Endothelial cell of umbilical vein (primary cell): ENCODE results near the gene NME7.

ENCODE experiments used
- EZH2 ChIP-seq: IDR thresholded peaks from 2 replicates; pipeline ENCODE4 v1.6.1; 2012; ENCODE audit warnings: borderline replicate concordance, low read depth, mild to moderate bottlenecking, moderate library complexity, low read length, inconsistent platforms; ENCODE audit not compliant: severe bottlenecking
- FOS ChIP-seq: IDR thresholded peaks from 2 replicates; pipeline ENCODE4 v1.6.1; 2011; ENCODE audit warnings: mild to moderate bottlenecking, low read length, moderate library complexity, borderline replicate concordance; ENCODE audit not compliant: insufficient read depth
- JUN ChIP-seq: IDR thresholded peaks from 2 replicates; pipeline ENCODE4 v1.6.1; 2011; ENCODE audit warnings: borderline replicate concordance, low read depth; ENCODE audit not compliant: insufficient read length, insufficient read depth
- POLR2AphosphoS5 ChIP-seq: IDR thresholded peaks from 2 replicates; pipeline ENCODE4 v1.6.1; 2012; ENCODE audit warnings: low read depth, mild to moderate bottlenecking, control low read depth, low read length, moderate library complexity; ENCODE audit not compliant: insufficient read depth
- TF ChIP-seq, protein P1 (sequence below), 2 donors: IDR thresholded peaks; 1 replicate in 1 of 2; 2 replicates in 1 of 2; pipeline ENCODE4 v1.5.1; 2011; ENCODE audit warnings: low read length in 2 of 2, mild to moderate bottlenecking in 2 of 2, moderate library complexity in 2 of 2, control low read depth in 1 of 2, inconsistent platforms in 1 of 2, low read depth in 1 of 2; ENCODE audit not compliant: insufficient read depth in 1 of 2; ENCODE audit errors: extremely low read depth in 1 of 2

DNA sequence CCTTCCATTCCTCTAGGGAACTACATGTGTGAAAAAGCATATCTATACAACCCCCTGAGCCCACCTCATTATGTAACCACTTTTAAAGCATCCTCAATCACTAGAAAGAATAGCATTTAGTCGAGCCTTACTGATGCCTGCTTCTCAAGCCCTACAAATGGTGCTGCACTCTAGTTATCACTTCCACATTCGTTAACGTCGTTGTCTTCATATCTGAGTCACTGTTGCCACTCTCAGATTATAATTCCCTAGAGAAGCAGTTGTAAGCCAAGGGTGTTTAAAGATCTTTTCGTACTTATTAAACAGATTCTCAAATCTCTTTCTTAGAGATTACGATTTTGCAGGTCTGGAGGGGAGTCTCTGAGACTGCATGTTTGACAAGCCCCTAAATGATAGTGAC lies 244.6 kb downstream of the NME7 start:
- no peak for TF ChIP-seq EZH2
- TF ChIP-seq JUN, result no peak
- TF ChIP-seq, protein P1, sequence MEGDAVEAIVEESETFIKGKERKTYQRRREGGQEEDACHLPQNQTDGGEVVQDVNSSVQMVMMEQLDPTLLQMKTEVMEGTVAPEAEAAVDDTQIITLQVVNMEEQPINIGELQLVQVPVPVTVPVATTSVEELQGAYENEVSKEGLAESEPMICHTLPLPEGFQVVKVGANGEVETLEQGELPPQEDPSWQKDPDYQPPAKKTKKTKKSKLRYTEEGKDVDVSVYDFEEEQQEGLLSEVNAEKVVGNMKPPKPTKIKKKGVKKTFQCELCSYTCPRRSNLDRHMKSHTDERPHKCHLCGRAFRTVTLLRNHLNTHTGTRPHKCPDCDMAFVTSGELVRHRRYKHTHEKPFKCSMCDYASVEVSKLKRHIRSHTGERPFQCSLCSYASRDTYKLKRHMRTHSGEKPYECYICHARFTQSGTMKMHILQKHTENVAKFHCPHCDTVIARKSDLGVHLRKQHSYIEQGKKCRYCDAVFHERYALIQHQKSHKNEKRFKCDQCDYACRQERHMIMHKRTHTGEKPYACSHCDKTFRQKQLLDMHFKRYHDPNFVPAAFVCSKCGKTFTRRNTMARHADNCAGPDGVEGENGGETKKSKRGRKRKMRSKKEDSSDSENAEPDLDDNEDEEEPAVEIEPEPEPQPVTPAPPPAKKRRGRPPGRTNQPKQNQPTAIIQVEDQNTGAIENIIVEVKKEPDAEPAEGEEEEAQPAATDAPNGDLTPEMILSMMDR (IDR thresholded peaks at IDR 0.05; ENCODE audit: extremely low read depth in 1 of 2, insufficient read depth in 1 of 2, low read depth in 1 of 2, low read length in 2 of 2), result no peak
- no peak for TF ChIP-seq FOS
- no peak for TF ChIP-seq POLR2AphosphoS5
